ENCODE data around the gene ACOT8. TPM values are rescaled to one million over a fixed set of nuclear protein-coding genes. Genes with fewer than 3 reads are reported as not detected.

Gene ACOT8
- total and polyA plus RNA-seq, 9 of the 15 experiments (the other 6 are each of a cell fraction or from before 2014, with no cell fraction given) = 8.2 to 46.7 (median 20.7) TPM

DNA sequence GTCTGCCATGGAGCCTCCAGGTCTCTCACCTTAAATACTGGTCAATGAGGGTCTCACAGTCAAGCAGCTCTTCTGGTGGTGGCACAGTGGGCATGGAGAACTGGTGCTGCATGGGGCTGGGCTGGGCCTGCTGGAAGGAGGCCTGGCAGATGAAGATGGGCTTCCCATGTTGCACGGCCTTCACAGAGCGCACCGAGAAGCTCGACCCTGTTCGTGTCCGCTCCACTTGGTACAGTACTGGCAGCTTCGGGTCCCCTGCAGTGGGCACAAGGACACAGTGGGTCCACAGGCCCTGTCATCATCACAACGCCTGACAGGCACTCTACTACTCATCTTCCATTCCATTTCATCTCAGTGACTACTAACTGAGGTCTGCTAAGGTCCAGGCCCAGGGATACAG is 8.8 kb downstream of the ACOT8 start:
- Histone ChIP-seq H3K9ac (ENCODE audit: insufficient read depth in 1 of 2, low read depth in 2 of 2, low read length in 2 of 2) (0 out of 4 replicates have a peak overlapping the region, but pooled peaks of 1 of the 2 experiments have one; percentile 43), H3K9me1 (ENCODE audit: control insufficient read depth, insufficient read depth, low read length) (peaks cover 3% of the 10 kb centered on the region), H3K4me1 (replicated peaks in 1 of 2; ENCODE audit: control insufficient read depth in 2 of 2, insufficient read depth in 2 of 2, low read length in 2 of 2) (peaks cover 11 to 12% of the 10 kb centered on the region in 2 experiments; a peak in 4 of 5 replicates), H3K4me3 (no peak overlapping the region), H3K79me2 (ENCODE audit: control insufficient read depth, insufficient read depth, low read length) (no peaks in the 10 kb centered on the region), H3K4me2 (ENCODE audit: insufficient read depth, low read length) (no peak overlapping the region), H3K9me3 (replicated peaks; ENCODE audit: control insufficient read depth, insufficient read depth, low read depth, low read length) (peaks cover 5% of the 10 kb centered on the region), H4K20me1 (replicated peaks; ENCODE audit: control insufficient read depth, insufficient read depth, low read length) (no peaks in the 10 kb centered on the region), H3K27ac (ENCODE audit: extremely low read depth, low read depth, low read length) (no peak overlapping the region), H3K27me3 (ENCODE audit: control insufficient read depth in 2 of 2, insufficient read depth in 2 of 2, low read length in 2 of 2) (no peaks in the 10 kb centered on the region), H2AFZ (ENCODE audit: low read depth, low read length) (no peak overlapping the region), H3K36me3 (ENCODE audit: control insufficient read depth, insufficient read depth, low read length) (peaks cover 27% of the 10 kb centered on the region; the same call in 2 of the 3 replicates)
- FAIRE-seq (no peak), ATAC-seq (no peak), DNase-seq (ENCODE audit: extremely low read depth in 1 of 4, low spot score in 3 of 4) (no peak)
- in situ Hi-C loops (cut with MboI) = no loop called here
- intact Hi-C loops (cut with micrococcal nuclease) = no loop called here
- 87% methylated on average over 8 of the region's 8 CpGs for WGBS (ENCODE audit: insufficient coverage, low coverage, missing lambda C conversion rate)
- POLR2A ChIA-PET = interaction anchor here (0.5 to 0.8 kb wide), 3 partner anchors 9 to 273 kb away, joined by 3 to 4 read pairs (median 3); no protein-coding TSS in a partner anchor
- TF ChIP-seq MAFF (IDR thresholded peaks at IDR 0.05; ENCODE audit: low read length) (no peak), FIP1L1 (IDR thresholded peaks at IDR 0.05; ENCODE audit: low read depth, low read length, poor library complexity, severe bottlenecking) (no peak), NFE2 (IDR thresholded peaks at IDR 0.05; ENCODE audit: low read depth) (no peak), POLR2G (IDR thresholded peaks at IDR 0.05; ENCODE audit: low read depth, low read length) (0 out of 2 replicates have a peak, but pooled peaks have one; percentile 32), THRAP3 (IDR thresholded peaks at IDR 0.05; ENCODE audit: borderline replicate concordance) (no peak), FOXJ3 (CRISPR knock-in tag; IDR thresholded peaks at IDR 0.05) (no peak)
- TF ChIP-seq, protein P1, sequence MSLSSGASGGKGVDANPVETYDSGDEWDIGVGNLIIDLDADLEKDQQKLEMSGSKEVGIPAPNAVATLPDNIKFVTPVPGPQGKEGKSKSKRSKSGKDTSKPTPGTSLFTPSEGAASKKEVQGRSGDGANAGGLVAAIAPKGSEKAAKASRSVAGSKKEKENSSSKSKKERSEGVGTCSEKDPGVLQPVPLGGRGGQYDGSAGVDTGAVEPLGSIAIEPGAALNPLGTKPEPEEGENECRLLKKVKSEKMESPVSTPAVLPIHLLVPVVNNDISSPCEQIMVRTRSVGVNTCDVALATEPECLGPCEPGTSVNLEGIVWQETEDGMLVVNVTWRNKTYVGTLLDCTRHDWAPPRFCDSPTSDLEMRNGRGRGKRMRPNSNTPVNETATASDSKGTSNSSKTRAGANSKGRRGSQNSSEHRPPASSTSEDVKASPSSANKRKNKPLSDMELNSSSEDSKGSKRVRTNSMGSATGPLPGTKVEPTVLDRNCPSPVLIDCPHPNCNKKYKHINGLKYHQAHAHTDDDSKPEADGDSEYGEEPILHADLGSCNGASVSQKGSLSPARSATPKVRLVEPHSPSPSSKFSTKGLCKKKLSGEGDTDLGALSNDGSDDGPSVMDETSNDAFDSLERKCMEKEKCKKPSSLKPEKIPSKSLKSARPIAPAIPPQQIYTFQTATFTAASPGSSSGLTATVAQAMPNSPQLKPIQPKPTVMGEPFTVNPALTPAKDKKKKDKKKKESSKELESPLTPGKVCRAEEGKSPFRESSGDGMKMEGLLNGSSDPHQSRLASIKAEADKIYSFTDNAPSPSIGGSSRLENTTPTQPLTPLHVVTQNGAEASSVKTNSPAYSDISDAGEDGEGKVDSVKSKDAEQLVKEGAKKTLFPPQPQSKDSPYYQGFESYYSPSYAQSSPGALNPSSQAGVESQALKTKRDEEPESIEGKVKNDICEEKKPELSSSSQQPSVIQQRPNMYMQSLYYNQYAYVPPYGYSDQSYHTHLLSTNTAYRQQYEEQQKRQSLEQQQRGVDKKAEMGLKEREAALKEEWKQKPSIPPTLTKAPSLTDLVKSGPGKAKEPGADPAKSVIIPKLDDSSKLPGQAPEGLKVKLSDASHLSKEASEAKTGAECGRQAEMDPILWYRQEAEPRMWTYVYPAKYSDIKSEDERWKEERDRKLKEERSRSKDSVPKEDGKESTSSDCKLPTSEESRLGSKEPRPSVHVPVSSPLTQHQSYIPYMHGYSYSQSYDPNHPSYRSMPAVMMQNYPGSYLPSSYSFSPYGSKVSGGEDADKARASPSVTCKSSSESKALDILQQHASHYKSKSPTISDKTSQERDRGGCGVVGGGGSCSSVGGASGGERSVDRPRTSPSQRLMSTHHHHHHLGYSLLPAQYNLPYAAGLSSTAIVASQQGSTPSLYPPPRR (CRISPR knock-in tag; IDR thresholded peaks at IDR 0.05; ENCODE audit: borderline replicate concordance) = no peak
- TF ChIP-seq, protein P2, sequence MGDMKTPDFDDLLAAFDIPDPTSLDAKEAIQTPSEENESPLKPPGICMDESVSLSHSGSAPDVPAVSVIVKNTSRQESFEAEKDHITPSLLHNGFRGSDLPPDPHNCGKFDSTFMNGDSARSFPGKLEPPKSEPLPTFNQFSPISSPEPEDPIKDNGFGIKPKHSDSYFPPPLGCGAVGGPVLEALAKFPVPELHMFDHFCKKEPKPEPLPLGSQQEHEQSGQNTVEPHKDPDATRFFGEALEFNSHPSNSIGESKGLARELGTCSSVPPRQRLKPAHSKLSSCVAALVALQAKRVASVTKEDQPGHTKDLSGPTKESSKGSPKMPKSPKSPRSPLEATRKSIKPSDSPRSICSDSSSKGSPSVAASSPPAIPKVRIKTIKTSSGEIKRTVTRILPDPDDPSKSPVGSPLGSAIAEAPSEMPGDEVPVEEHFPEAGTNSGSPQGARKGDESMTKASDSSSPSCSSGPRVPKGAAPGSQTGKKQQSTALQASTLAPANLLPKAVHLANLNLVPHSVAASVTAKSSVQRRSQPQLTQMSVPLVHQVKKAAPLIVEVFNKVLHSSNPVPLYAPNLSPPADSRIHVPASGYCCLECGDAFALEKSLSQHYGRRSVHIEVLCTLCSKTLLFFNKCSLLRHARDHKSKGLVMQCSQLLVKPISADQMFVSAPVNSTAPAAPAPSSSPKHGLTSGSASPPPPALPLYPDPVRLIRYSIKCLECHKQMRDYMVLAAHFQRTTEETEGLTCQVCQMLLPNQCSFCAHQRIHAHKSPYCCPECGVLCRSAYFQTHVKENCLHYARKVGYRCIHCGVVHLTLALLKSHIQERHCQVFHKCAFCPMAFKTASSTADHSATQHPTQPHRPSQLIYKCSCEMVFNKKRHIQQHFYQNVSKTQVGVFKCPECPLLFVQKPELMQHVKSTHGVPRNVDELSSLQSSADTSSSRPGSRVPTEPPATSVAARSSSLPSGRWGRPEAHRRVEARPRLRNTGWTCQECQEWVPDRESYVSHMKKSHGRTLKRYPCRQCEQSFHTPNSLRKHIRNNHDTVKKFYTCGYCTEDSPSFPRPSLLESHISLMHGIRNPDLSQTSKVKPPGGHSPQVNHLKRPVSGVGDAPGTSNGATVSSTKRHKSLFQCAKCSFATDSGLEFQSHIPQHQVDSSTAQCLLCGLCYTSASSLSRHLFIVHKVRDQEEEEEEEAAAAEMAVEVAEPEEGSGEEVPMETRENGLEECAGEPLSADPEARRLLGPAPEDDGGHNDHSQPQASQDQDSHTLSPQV (IDR thresholded peaks at IDR 0.05) = no peak
- CTCF ChIA-PET (ENCODE audit: low intra/inter-chr PET ratio) = no interaction called here
- BruUV-seq (replicated peaks) = no TSS peak

All from K562 (cell line).